ENCODE measurements around the gene TAC4.

GRCh38 chr17:49873466-49873865, 25.6 kb upstream of the TAC4 start:
- TF ChIP-seq, protein P1, sequence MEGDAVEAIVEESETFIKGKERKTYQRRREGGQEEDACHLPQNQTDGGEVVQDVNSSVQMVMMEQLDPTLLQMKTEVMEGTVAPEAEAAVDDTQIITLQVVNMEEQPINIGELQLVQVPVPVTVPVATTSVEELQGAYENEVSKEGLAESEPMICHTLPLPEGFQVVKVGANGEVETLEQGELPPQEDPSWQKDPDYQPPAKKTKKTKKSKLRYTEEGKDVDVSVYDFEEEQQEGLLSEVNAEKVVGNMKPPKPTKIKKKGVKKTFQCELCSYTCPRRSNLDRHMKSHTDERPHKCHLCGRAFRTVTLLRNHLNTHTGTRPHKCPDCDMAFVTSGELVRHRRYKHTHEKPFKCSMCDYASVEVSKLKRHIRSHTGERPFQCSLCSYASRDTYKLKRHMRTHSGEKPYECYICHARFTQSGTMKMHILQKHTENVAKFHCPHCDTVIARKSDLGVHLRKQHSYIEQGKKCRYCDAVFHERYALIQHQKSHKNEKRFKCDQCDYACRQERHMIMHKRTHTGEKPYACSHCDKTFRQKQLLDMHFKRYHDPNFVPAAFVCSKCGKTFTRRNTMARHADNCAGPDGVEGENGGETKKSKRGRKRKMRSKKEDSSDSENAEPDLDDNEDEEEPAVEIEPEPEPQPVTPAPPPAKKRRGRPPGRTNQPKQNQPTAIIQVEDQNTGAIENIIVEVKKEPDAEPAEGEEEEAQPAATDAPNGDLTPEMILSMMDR (IDR thresholded peaks at IDR 0.05; ENCODE audit: borderline replicate concordance, extremely low read depth, low read length, poor library complexity, severe bottlenecking) = no peak
- no peak for TF ChIP-seq EZH2 (IDR thresholded peaks at IDR 0.05; ENCODE audit: borderline replicate concordance, low read depth, low read length, severe bottlenecking)
